Neural crest cell (in vitro differentiated cells): Measurements from ENCODE around the gene RHOJ. TPM values are rescaled to one million over a fixed set of nuclear protein-coding genes. Genes with fewer than 3 reads are reported as not detected.
A peak's percentile ranks its signal among the peaks of the same experiment; 100 is the strongest.

Experiments used
- DNase-seq: peaks from one replicate; pipeline ENCODE4 v3.0.0; 2021; ENCODE audit warnings: low read depth, mixed read lengths, low spot score
- H3K27ac Mint-ChIP-seq: one replicate; pipeline ENCODE4 v1.8.0; 2021; ENCODE audit warnings: mild to moderate bottlenecking, mixed read lengths; ENCODE audit not compliant: unreplicated experiment
- H3K27me3 Mint-ChIP-seq: 2 replicates; pipeline ENCODE4 v1.8.0; 2021; ENCODE audit warnings: low read depth, mild to moderate bottlenecking, mixed read lengths
- H3K36me3 Mint-ChIP-seq: 2 replicates; pipeline ENCODE4 v1.8.0; 2021; ENCODE audit warnings: low read depth, mild to moderate bottlenecking, mixed read lengths
- H3K4me1 Mint-ChIP-seq: 2 replicates; pipeline ENCODE4 v1.8.0; 2021; ENCODE audit warnings: mixed read lengths
- H3K4me3 Mint-ChIP-seq: one replicate; pipeline ENCODE4 v1.8.0; 2021; ENCODE audit warnings: mild to moderate bottlenecking, mixed read lengths
- H3K9me3 Mint-ChIP-seq: 2 replicates; pipeline ENCODE4 v1.8.0; 2021; ENCODE audit warnings: mixed read lengths
- CTCF ChIP-seq: fragments of 200-600 bp; sonication (generic); conservative IDR thresholded peaks from 2 replicates; pipeline ENCODE4 v1.5.0; 2021; ENCODE audit warnings: antibody characterized with exemption, mild to moderate bottlenecking
- total RNA-seq: library from RNA; stranded (reverse); gene quantifications from 2 replicates; pipeline ENCODE4 v1.2.1, GENCODE V29; 2021

The RHOJ gene
- total RNA-seq, 1 donor from 2014 or later, result 34.6 TPM

- H3K27ac Mint-ChIP-seq, result no peak overlapping the region
- H3K9me3 Mint-ChIP-seq, result peaks cover 5% of the 10 kb centered on the region
- peaks cover 6% of the 10 kb centered on the region for H3K36me3 Mint-ChIP-seq
- no peaks in the 10 kb centered on the region for H3K27me3 Mint-ChIP-seq
- no peak for DNase-seq
- H3K4me3 Mint-ChIP-seq, result no peak overlapping the region
- H3K4me1 Mint-ChIP-seq, result no peaks in the 10 kb centered on the region
- TF ChIP-seq CTCF, result no peak
These were observed 37.2 kb upstream of the RHOJ start for GRCh38 chr14:63167044-63167443.

GRCh38 chr14:63174760-63175191 lies 29.5 kb upstream of the RHOJ start:
- Mint-ChIP-seq H3K9me3 (no peaks in the 10 kb centered on the region), H3K27ac (no peak overlapping the region), H3K4me1 (peaks cover 5% of the 10 kb centered on the region), H3K36me3 (peaks cover 1% of the 10 kb centered on the region), H3K4me3 (no peak overlapping the region), H3K27me3 (no peaks in the 10 kb centered on the region)
- TF ChIP-seq CTCF, result peak; percentile 81
- peak; percentile 26 for DNase-seq

GRCh38 chr14:63175531-63175930 lies 28.7 kb upstream of the RHOJ start:
- H3K4me3 Mint-ChIP-seq, result no peak overlapping the region
- H3K36me3 Mint-ChIP-seq, result no peaks in the 10 kb centered on the region
- DNase-seq, result no peak
- no peaks in the 10 kb centered on the region for H3K9me3 Mint-ChIP-seq
- no peak for TF ChIP-seq CTCF
- no peaks in the 10 kb centered on the region for H3K27me3 Mint-ChIP-seq
- no peak overlapping the region for H3K27ac Mint-ChIP-seq
- peaks cover 5% of the 10 kb centered on the region for H3K4me1 Mint-ChIP-seq

- H3K4me1 Mint-ChIP-seq, result peaks cover 5% of the 10 kb centered on the region
- no peaks in the 10 kb centered on the region for H3K27me3 Mint-ChIP-seq
- no peak for TF ChIP-seq CTCF
- no peak overlapping the region for H3K4me3 Mint-ChIP-seq
- H3K27ac Mint-ChIP-seq, result no peak overlapping the region
- H3K9me3 Mint-ChIP-seq, result peaks cover 8% of the 10 kb centered on the region
- DNase-seq, result no peak
- no peaks in the 10 kb centered on the region for H3K36me3 Mint-ChIP-seq
These were observed 25.3 kb upstream of the RHOJ start for GRCh38 chr14:63178912-63179311.

GRCh38 chr14:63179383-63179782 lies 24.9 kb upstream of the RHOJ start:
- Mint-ChIP-seq H3K4me3 (no peak overlapping the region), H3K27me3 (no peaks in the 10 kb centered on the region), H3K36me3 (no peaks in the 10 kb centered on the region), H3K4me1 (peaks cover 5% of the 10 kb centered on the region), H3K27ac (no peak overlapping the region), H3K9me3 (peaks cover 8% of the 10 kb centered on the region)
- no peak for DNase-seq
- TF ChIP-seq CTCF, result no peak

GRCh38 chr14:63180011-63180410 lies 24.2 kb upstream of the RHOJ start:
- H3K9me3 Mint-ChIP-seq, result peaks cover 8% of the 10 kb centered on the region
- no peaks in the 10 kb centered on the region for H3K27me3 Mint-ChIP-seq
- DNase-seq, result no peak
- no peak for TF ChIP-seq CTCF
- peaks cover 5% of the 10 kb centered on the region for H3K4me1 Mint-ChIP-seq
- H3K36me3 Mint-ChIP-seq, result no peaks in the 10 kb centered on the region
- no peak overlapping the region for H3K4me3 Mint-ChIP-seq
- H3K27ac Mint-ChIP-seq, result no peak overlapping the region
